ENCODE measurements around the gene HMG20B.

DNA sequence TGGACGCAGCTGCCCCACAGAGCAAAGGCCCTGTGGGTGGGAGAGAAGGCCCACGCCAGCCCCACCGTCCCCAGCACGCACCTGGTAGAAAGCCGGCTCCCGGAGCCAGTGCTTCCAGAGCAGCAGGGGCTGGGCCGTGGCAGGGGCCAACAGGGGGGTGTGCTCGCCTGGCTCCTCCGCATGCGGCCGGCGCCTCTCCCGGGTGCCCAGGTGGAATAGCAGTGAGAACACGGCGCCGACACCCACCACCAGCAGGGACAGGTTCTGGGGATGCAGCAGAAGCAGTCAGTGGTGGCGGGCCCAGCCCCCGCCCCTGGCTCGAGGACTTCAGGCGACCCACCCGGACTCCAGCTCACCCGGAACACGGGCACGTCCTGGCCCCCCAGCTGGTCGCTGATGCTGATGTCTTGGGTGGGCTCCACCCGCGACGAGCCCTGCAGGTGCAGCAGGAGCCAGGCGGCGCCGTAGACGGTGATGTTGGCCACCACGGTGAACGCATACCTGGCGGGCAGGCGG is 24.9 kb upstream of the HMG20B start:
- no peak for TF ChIP-seq CEBPB (IDR thresholded peaks at IDR 0.05)
- TF ChIP-seq, protein P1, sequence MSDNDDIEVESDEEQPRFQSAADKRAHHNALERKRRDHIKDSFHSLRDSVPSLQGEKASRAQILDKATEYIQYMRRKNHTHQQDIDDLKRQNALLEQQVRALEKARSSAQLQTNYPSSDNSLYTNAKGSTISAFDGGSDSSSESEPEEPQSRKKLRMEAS (IDR thresholded peaks at IDR 0.05) = no peak
- TF ChIP-seq RAD21 (IDR thresholded peaks at IDR 0.05; ENCODE audit: low read depth) = no peak
- no peak for TF ChIP-seq TAF1 (IDR thresholded peaks at IDR 0.05; ENCODE audit: low read depth)
- TF ChIP-seq YY1 (IDR thresholded peaks at IDR 0.05; ENCODE audit: low read depth) = no peak
- TF ChIP-seq, protein P2, sequence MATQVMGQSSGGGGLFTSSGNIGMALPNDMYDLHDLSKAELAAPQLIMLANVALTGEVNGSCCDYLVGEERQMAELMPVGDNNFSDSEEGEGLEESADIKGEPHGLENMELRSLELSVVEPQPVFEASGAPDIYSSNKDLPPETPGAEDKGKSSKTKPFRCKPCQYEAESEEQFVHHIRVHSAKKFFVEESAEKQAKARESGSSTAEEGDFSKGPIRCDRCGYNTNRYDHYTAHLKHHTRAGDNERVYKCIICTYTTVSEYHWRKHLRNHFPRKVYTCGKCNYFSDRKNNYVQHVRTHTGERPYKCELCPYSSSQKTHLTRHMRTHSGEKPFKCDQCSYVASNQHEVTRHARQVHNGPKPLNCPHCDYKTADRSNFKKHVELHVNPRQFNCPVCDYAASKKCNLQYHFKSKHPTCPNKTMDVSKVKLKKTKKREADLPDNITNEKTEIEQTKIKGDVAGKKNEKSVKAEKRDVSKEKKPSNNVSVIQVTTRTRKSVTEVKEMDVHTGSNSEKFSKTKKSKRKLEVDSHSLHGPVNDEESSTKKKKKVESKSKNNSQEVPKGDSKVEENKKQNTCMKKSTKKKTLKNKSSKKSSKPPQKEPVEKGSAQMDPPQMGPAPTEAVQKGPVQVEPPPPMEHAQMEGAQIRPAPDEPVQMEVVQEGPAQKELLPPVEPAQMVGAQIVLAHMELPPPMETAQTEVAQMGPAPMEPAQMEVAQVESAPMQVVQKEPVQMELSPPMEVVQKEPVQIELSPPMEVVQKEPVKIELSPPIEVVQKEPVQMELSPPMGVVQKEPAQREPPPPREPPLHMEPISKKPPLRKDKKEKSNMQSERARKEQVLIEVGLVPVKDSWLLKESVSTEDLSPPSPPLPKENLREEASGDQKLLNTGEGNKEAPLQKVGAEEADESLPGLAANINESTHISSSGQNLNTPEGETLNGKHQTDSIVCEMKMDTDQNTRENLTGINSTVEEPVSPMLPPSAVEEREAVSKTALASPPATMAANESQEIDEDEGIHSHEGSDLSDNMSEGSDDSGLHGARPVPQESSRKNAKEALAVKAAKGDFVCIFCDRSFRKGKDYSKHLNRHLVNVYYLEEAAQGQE (IDR thresholded peaks at IDR 0.05; ENCODE audit: low read depth) = no peak
- TF ChIP-seq NFIC (IDR thresholded peaks at IDR 0.05) = no peak
- TF ChIP-seq EP300 (IDR thresholded peaks at IDR 0.05; ENCODE audit: borderline replicate concordance) = no peak
